Measurements from ENCODE around the gene MYMX. TPM values are rescaled to one million over a fixed set of nuclear protein-coding genes. Genes with fewer than 3 reads are reported as not detected.
"Not testable (repeated sequence)": the region's sequence is repeated elsewhere in the genome, so short reads cannot be mapped to it uniquely, and the experiment has no call there.

Gene MYMX
- total RNA-seq, 1 donor from 2014 or later, result not detected

DNA sequence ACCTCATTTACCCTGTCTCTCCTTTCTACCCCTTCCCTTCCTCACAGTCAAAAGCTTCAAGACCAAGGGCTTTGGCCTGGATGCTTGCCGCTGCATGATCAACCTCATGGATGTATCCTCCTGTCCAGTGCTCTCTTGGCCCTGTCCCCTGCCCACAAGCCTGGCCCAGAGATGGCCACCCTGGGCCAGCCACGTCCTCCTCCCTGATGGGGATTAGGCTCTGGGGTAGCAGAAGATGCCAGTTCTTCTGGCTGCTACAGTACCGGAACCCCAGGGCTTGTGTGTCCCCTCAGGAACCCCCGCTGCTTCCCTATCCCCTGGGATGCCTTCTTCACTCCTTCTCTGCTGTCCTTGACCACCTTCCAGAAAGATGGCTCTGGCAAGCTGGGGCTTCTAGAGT, 35.8 kb upstream of the MYMX start:
- H3K27ac Mint-ChIP-seq, result no peak overlapping the region
- no peaks in the 10 kb centered on the region for H3K36me3 Mint-ChIP-seq (ENCODE audit: low read depth)
- H3K4me3 Mint-ChIP-seq, result no peak overlapping the region
- ATAC-seq (ENCODE audit: low read depth), result no peak
- no peaks in the 10 kb centered on the region for H3K9me3 Mint-ChIP-seq
- H3K4me1 Mint-ChIP-seq, result peaks cover 12% of the 10 kb centered on the region
- TF ChIP-seq CTCF (IDR thresholded peaks at IDR 0.05), result no peak
- ChIA-PET CTCF (no interaction called here), POLR2A (no interaction called here)
- peaks cover 1% of the 10 kb centered on the region for H3K27me3 Mint-ChIP-seq
- intact Hi-C loops (cut with micrococcal nuclease), result no loop called here
- no peak for DNase-seq

- POLR2A ChIA-PET; H3K4me3 Mint-ChIP-seq; H3K9me3 Mint-ChIP-seq; intact Hi-C loops (cut with micrococcal nuclease); CTCF ChIA-PET; ATAC-seq (ENCODE audit: low read depth); H3K27me3 Mint-ChIP-seq; DNase-seq; H3K4me1 Mint-ChIP-seq; H3K36me3 Mint-ChIP-seq (ENCODE audit: low read depth); H3K27ac Mint-ChIP-seq: not testable (repeated sequence)
Measured at GRCh38 chr6:44181784-44182183, 34.9 kb upstream of the MYMX start.

GRCh38 chr6:44182911-44183390, 33.8 kb upstream of the MYMX start:
- Mint-ChIP-seq H3K27ac (no peak overlapping the region), H3K4me3 (no peak overlapping the region), H3K27me3 (peaks cover 6% of the 10 kb centered on the region), H3K36me3 (ENCODE audit: low read depth) (no peaks in the 10 kb centered on the region), H3K9me3 (no peaks in the 10 kb centered on the region), H3K4me1 (no peaks in the 10 kb centered on the region)
- DNase-seq (no peak), ATAC-seq (ENCODE audit: low read depth) (no peak)
- TF ChIP-seq CTCF (IDR thresholded peaks at IDR 0.05), result no peak
- ChIA-PET CTCF (no interaction called here), POLR2A (no interaction called here)
- intact Hi-C loops (cut with micrococcal nuclease), result no loop called here

GRCh38 chr6:44183783-44184182, 32.9 kb upstream of the MYMX start:
- no peaks in the 10 kb centered on the region for H3K4me1 Mint-ChIP-seq
- intact Hi-C loops (cut with micrococcal nuclease), result no loop called here
- no peaks in the 10 kb centered on the region for H3K36me3 Mint-ChIP-seq (ENCODE audit: low read depth)
- H3K27me3 Mint-ChIP-seq, result peaks cover 7% of the 10 kb centered on the region
- no peaks in the 10 kb centered on the region for H3K9me3 Mint-ChIP-seq
- CTCF ChIA-PET, result no interaction called here
- TF ChIP-seq CTCF (IDR thresholded peaks at IDR 0.05), result no peak
- ATAC-seq (ENCODE audit: low read depth) (no peak), DNase-seq (no peak)
- POLR2A ChIA-PET, result interaction anchor here (0.7 kb wide), 1 partner anchor 63 kb away, joined by 3 read pairs; the partner anchor contains the start of gene HSP90AB1
- no peak overlapping the region for H3K4me3 Mint-ChIP-seq
- no peak overlapping the region for H3K27ac Mint-ChIP-seq

DNA sequence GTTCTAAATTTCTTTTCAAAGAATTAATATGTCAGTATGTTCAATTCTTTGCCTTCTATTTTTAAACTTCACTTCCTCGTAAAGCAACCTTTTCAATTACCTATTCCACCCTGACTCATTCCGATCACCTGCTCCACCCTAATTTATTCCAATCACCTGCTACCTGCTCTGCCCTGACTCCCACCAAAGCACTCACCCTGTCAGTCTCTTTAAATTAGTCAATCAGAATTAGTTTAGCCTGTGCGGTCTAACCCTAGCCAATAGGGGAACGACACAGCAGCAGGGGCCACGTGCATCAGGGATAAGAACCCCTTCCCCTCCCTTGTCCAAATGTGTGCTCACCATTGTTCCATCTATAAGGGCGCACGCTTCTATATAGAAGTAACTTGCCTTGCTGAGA, 31.4 kb upstream of the MYMX start:
- H3K4me1 Mint-ChIP-seq; ATAC-seq (ENCODE audit: low read depth); H3K4me3 Mint-ChIP-seq; H3K9me3 Mint-ChIP-seq; H3K27ac Mint-ChIP-seq; DNase-seq; intact Hi-C loops (cut with micrococcal nuclease); POLR2A ChIA-PET; H3K36me3 Mint-ChIP-seq (ENCODE audit: low read depth); H3K27me3 Mint-ChIP-seq: not testable (repeated sequence)
- CTCF ChIA-PET, result interaction anchor here (1.6 kb wide), 1 partner anchor 12 kb away, joined by 4 read pairs; no protein-coding TSS in a partner anchor

DNA sequence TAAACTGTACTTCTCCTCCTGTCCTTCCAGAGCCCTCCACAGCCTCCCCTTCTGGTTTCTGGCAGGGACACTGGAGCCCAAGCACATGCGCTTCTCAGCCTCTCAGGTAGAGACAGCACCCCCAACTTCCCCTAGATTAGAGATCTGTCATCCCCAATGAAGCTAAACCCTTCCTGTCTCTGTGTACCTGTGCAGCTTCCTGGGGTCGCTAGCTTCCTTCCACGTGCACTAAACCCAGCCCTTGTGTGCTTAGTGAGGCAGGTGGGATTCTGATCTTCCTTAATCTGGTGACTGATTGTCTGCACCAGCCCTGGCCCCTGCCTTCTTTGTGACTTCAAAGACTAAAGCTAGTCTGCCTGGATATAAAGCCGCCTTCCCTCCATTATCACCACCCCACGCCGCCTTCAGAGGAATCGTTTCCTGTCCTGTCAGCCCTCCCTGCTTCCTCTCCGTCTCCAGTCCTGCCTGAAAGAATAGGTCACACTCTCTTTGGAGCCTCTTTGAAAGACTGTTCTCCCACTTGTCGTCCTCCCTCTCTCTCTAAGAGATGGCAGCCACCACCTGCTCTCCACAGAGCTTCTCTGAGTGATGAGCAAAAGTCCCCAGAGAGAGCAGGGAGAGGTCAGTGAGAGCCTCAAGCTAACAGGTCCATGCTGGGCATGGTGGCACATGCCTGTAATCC, 30.6 kb upstream of the MYMX start:
- Mint-ChIP-seq H3K9me3 (no peaks in the 10 kb centered on the region), H3K27me3 (peaks cover 7% of the 10 kb centered on the region), H3K4me1 (no peaks in the 10 kb centered on the region), H3K4me3 (no peak overlapping the region), H3K27ac (no peak overlapping the region), H3K36me3 (ENCODE audit: low read depth) (no peaks in the 10 kb centered on the region)
- POLR2A ChIA-PET, result no interaction called here
- DNase-seq (no peak), ATAC-seq (ENCODE audit: low read depth) (no peak)
- CTCF ChIA-PET, result interaction anchor here (1.6 kb wide), 1 partner anchor 13 kb away, joined by 4 read pairs; no protein-coding TSS in a partner anchor
- no peak for TF ChIP-seq CTCF (IDR thresholded peaks at IDR 0.05)
- intact Hi-C loops (cut with micrococcal nuclease), result no loop called here

Data from activated B cell treated with CpG ODN at 0.5 μM for 24 hours (primary cell).